GM21515 (cell line): Measurements from ENCODE around the gene CSTB.

ENCODE experiments used
- ATAC-seq: cut with Tn5 transposase; IDR thresholded peaks from one replicate; pipeline ENCODE4 v1.9.1; 2021; ENCODE audit not compliant: unreplicated experiment

The CSTB gene

GRCh38 chr21:43793243-43793642 lies 17.1 kb upstream of the CSTB start:
- ATAC-seq, result no peak

- ATAC-seq, result no peak
Observed at GRCh38 chr21:43792406-43792805, 16.3 kb upstream of the CSTB start.

GRCh38 chr21:43790010-43790524 lies 14.0 kb upstream of the CSTB start:
- ATAC-seq, result no peak

GRCh38 chr21:43789276-43790009 lies 13.3 kb upstream of the CSTB start, which contains the start of gene RRP1:
TSS of gene RRP1 (plus strand) at chr21:43789577. CDS start at chr21:43789630, 53 bp downstream.
- ATAC-seq, result peak; percentile 82

GRCh38 chr21:43786807-43787440 lies 10.8 kb upstream of the CSTB start:
- ATAC-seq, result no peak

- no peak for ATAC-seq
Observed at GRCh38 chr21:43786300-43786806, 10.2 kb upstream of the CSTB start.

GRCh38 chr21:43785134-43785533 lies 9.0 kb upstream of the CSTB start:
- no peak for ATAC-seq

- no peak for ATAC-seq
Observed at GRCh38 chr21:43783098-43783700, 7.1 kb upstream of the CSTB start.

- no peak for ATAC-seq
Observed at GRCh38 chr21:43782431-43783097, 6.5 kb upstream of the CSTB start.

GRCh38 chr21:43781846-43782245 lies 5.7 kb upstream of the CSTB start:
- ATAC-seq, result no peak

- no peak for ATAC-seq
Observed at GRCh38 chr21:43779660-43780059, 3.6 kb upstream of the CSTB start.

- no peak for ATAC-seq
Observed at GRCh38 chr21:43778469-43779335, 2.6 kb upstream of the CSTB start.

GRCh38 chr21:43777953-43778352 lies 1.8 kb upstream of the CSTB start:
- ATAC-seq, result no peak

- no peak for ATAC-seq
Observed at GRCh38 chr21:43775190-43775589, 918 bp downstream of the CSTB start.

- ATAC-seq, result no peak
Observed at GRCh38 chr21:43774163-43774562, 1.9 kb downstream of the CSTB start.

- no peak for ATAC-seq
Observed at GRCh38 chr21:43772425-43772821, 3.7 kb downstream of the CSTB start.

GRCh38 chr21:43771698-43772424 lies 4.2 kb downstream of the CSTB start:
- no peak for ATAC-seq

GRCh38 chr21:43771199-43771675 lies 4.9 kb downstream of the CSTB start:
- ATAC-seq, result no peak

GRCh38 chr21:43770066-43770655 lies 5.9 kb downstream of the CSTB start:
- ATAC-seq, result no peak
